PC-3 (cell line): ENCODE results near the gene IDI2. TPM values are rescaled to one million over a fixed set of nuclear protein-coding genes. Genes with fewer than 3 reads are reported as not detected.
A peak's percentile ranks its signal among the peaks of the same experiment; 100 is the strongest.

Experiments used
- ATAC-seq: fragments of 200-7000 bp; cut with Tn5 transposase; 2 replicates; pipeline ENCODE4 v1.9.1; 2020; ENCODE audit warnings: mild to moderate bottlenecking, moderate library complexity
- BruUV-seq: library from RNA; stranded (reverse); fragments of 400-500 nt; replicated peaks from 2 replicates; lab custom pipeline; 2021; lab: Mats Ljungman, UMichigan
- CTCF ChIA-PET: fragments of 300-600 bp; sonication (Branson Sonifier 250); formaldehyde crosslinking; loops from one replicate; lab custom pipeline; 2022; ENCODE audit warnings: antibody characterized with exemption; lab: Charles Lee
- POLR2A ChIA-PET: fragments of 300-600 bp; sonication (Branson Sonifier 250); formaldehyde crosslinking; loops from one replicate; lab custom pipeline; 2022; ENCODE audit warnings: antibody characterized with exemption; ENCODE audit not compliant: unreplicated experiment; lab: Charles Lee
- DNase-seq: peaks from one replicate; pipeline ENCODE4 v3.0.0-alpha.2; 2015
- H2AFZ ChIP-seq: fragments of 300-600 bp; sonication (generic); 2 replicates; pipeline ENCODE4 v1.6.0; 2016; ENCODE audit warnings: antibody characterized with exemption, low read length
- H3F3A ChIP-seq: fragments of 300-600 bp; sonication (generic); one replicate; pipeline ENCODE4 v1.6.0; 2017; ENCODE audit warnings: antibody characterized with exemption, low read length, control low read depth, mild to moderate bottlenecking; ENCODE audit not compliant: unreplicated experiment
- H3K27ac ChIP-seq: fragments of 300-600 bp; sonication (generic); 2 replicates; pipeline ENCODE4 v1.5.1; 2016; ENCODE audit warnings: mild to moderate bottlenecking, low read length
- H3K27me3 ChIP-seq: fragments of 300-600 bp; sonication (generic); 2 replicates; pipeline ENCODE4 v1.6.1; 2016; ENCODE audit warnings: low read length, mixed read lengths
- H3K36me3 ChIP-seq: fragments of 300-600 bp; sonication (generic); 2 replicates; pipeline ENCODE4 v1.6.1; 2016; ENCODE audit warnings: low read depth, mixed run types, low read length, mixed read lengths
- H3K4me1 ChIP-seq: fragments of 300-600 bp; sonication (generic); 2 replicates; pipeline ENCODE4 v1.5.1; 2016; ENCODE audit warnings: low read length; ENCODE audit not compliant: insufficient read depth
- H3K4me2 ChIP-seq: fragments of 300-600 bp; sonication (generic); 2 replicates; pipeline ENCODE4 v1.6.0; 2016; ENCODE audit warnings: low read length
- H3K4me3 ChIP-seq: fragments of 300-600 bp; sonication (generic); 2 replicates; pipeline ENCODE4 v1.5.1; 2016; ENCODE audit warnings: mild to moderate bottlenecking, low read length, mixed read lengths
- H3K79me2 ChIP-seq: fragments of 300-600 bp; sonication (generic); 2 replicates; pipeline ENCODE4 v1.6.1; 2017; ENCODE audit warnings: low read length, mixed read lengths
- H3K9ac ChIP-seq: fragments of 300-600 bp; sonication (generic); 2 replicates; pipeline ENCODE4 v1.6.0; 2016; ENCODE audit warnings: mild to moderate bottlenecking, low read length
- H3K9me2 ChIP-seq: fragments of 300-600 bp; sonication (generic); replicated peaks from 2 replicates; pipeline ENCODE4 v1.6.1; 2016; ENCODE audit warnings: mixed run types, low read length, mixed read lengths
- H3K9me3 ChIP-seq: fragments of 300-600 bp; sonication (generic); 2 replicates; pipeline ENCODE4 v1.6.1; 2016; ENCODE audit warnings: low read length, mixed read lengths
- H4K20me1 ChIP-seq: fragments of 300-600 bp; sonication (generic); 2 replicates; pipeline ENCODE4 v1.6.1; 2016; ENCODE audit warnings: low read length, mixed read lengths
- CTCF ChIP-seq: fragments of 300-600 bp; sonication (generic); conservative IDR thresholded peaks from 2 replicates; pipeline ENCODE4 v1.5.1; 2017; ENCODE audit warnings: antibody characterized with exemption, low read depth, mild to moderate bottlenecking, low read length
- EZH2 ChIP-seq: fragments of 300-600 bp; sonication (generic); IDR thresholded peaks from one replicate; pipeline ENCODE4 v1.6.1; 2017; ENCODE audit warnings: antibody characterized with exemption, mild to moderate bottlenecking, low read length; ENCODE audit not compliant: unreplicated experiment
- EZH2phosphoT487 ChIP-seq: fragments of 300-600 bp; sonication (generic); IDR thresholded peaks from 2 replicates; pipeline ENCODE4 v1.6.1; 2018; ENCODE audit warnings: mild to moderate bottlenecking, antibody characterized with exemption, low read length, borderline replicate concordance
- intact Hi-C: fragments of 100-400 bp; cut with micrococcal nuclease; formaldehyde crosslinking; loops from 2 replicates; pipeline ENCODE4 v1.9.0; 2023
- total RNA-seq: library from RNA; depleted of rRNA; stranded (reverse); fragments of >200 nt; gene quantifications from 2 replicates; pipeline ENCODE4 v1.2.3, GENCODE V29; 2014

The IDI2 gene
- total RNA-seq, 1 experiment from 2014 or later: not detected

- Histone ChIP-seq H3K9me3 (no peaks in the 10 kb centered on the region), H3K4me2 (no peak overlapping the region), H3K79me2 (no peaks in the 10 kb centered on the region), H3K4me3 (no peak overlapping the region), H4K20me1 (no peaks in the 10 kb centered on the region), H3K9ac (no peak overlapping the region), H3F3A (no peaks in the 10 kb centered on the region), H2AFZ (no peak overlapping the region), H3K36me3 (peaks cover 10% of the 10 kb centered on the region), H3K9me2 (no peaks in the 10 kb centered on the region), H3K4me1 (no peaks in the 10 kb centered on the region), H3K27ac (no peak overlapping the region), H3K27me3 (no peaks in the 10 kb centered on the region)
- DNase-seq (no peak), ATAC-seq (no peak)
- no peak for TF ChIP-seq CTCF
- no peak for TF ChIP-seq EZH2
- no peak for TF ChIP-seq EZH2phosphoT487
- ChIA-PET POLR2A (no interaction called here), CTCF (no interaction called here)
- intact Hi-C loops: no loop called here
- TSS peak; percentile 6 for BruUV-seq
These were observed 6.3 kb downstream of the IDI2 start for GRCh38 chr10:1019362-1019761.

GRCh38 chr10:1015688-1016087, 10.0 kb downstream of the IDI2 start:
- POLR2A ChIA-PET: no interaction called here
- no peak overlapping the region for H2AFZ ChIP-seq

More at GRCh38 chr10:1015688-1016087, 10.0 kb downstream of the IDI2 start:
- no peaks in the 10 kb centered on the region for H3K4me1 ChIP-seq
- no peak overlapping the region for H3K4me3 ChIP-seq
- ATAC-seq: no peak
- BruUV-seq: no TSS peak
- no peak overlapping the region for H3K4me2 ChIP-seq
- H3K36me3 ChIP-seq: peaks cover 10% of the 10 kb centered on the region
- no peaks in the 10 kb centered on the region for H3K9me3 ChIP-seq
- no peaks in the 10 kb centered on the region for H3F3A ChIP-seq
- no peak for DNase-seq
- no peak for TF ChIP-seq CTCF
- TF ChIP-seq EZH2phosphoT487: no peak
- TF ChIP-seq EZH2: no peak
- H3K27ac ChIP-seq: no peak overlapping the region
- H3K79me2 ChIP-seq: no peaks in the 10 kb centered on the region
- no peaks in the 10 kb centered on the region for H4K20me1 ChIP-seq
- intact Hi-C loops: no loop called here
- H3K27me3 ChIP-seq: no peaks in the 10 kb centered on the region
- no peaks in the 10 kb centered on the region for H3K9me2 ChIP-seq
- no peak overlapping the region for H3K9ac ChIP-seq
- CTCF ChIA-PET: no interaction called here
